Ramos (cell line): ENCODE data around the gene DVL3.

Experiments
- in situ Hi-C: fragments of 300-500 bp; cut with MboI; formaldehyde crosslinking; loops from one replicate; pipeline ENCODE4 v1.14.3; 2022; ENCODE audit warnings: low sequenced_read_pairs; ENCODE audit not compliant: unreplicated experiment

DVL3 gene

DNA sequence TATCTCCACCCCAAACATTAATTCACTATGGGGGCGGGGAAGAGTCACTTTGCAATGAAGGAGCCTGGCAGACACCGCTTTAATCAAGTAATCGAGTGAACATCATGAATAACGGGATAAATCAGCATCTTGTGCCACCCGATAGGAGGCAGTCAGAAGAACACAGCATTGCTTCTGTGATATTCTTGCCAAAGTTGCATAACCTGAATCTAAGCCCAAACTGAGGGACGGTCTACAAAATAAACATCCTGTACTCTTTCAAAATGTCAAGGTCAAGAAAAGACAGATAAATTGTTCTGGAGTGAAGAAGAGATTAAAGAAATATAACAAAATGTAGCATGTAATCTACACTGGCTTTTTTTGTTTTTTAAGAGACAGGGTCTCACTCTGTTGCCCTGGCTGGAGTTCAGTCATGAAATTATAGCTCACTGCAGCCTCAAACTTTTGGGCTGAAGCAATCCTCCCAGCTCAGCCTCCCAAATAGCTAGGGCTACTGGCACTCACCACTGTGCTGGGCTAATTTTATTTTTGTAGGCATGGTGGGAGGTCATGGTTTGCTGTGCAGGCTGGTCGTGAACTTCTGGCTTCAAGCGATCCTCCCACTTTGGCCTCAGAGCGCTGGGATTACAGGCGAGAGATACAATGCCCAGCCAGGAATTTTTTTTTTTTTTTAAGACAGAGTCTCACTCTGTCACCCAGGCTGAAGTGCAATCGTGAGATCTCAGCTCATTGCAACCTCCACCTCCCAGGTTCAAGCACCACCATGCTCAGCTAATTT lies 54.2 kb downstream of the DVL3 start:
- in situ Hi-C loops = no loop called here

DNA sequence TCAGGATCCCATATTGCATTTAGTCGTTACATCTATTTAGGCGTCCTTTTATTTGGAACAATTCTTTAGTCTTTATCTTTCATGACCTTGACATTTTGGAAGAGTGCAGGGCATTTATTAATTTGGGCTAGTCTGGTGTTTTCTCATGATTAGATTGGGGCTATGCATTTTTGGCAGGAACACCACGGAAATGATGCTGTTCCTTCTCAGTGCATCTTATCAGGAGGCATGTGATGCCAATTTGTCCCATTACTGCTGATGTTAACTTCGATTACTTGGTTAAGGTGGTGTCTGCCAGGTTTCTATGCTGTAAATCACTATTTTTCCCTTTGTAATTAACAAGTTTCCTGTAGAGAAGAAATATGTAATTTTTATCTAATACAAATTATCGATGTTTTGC lies 56.1 kb downstream of the DVL3 start:
- in situ Hi-C loops = no loop called here

DNA sequence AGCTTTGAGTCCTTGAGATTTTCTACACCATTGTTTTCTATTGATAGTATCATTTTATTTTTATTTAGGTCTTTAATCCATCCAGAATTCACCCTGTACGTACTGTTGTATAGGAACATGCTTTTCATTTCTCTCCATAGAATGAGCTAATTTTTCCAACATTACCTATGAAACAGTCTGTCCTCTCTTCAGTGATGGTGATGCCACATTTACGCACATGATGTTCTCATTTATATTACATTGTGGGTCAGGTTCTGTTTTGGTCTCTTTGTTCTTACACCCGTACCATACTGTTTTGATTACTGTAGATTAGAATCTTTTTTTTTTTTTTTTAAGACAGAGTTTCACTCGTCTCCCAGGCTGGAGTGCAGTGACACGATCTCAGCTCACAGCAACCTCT lies 56.5 kb downstream of the DVL3 start:
- in situ Hi-C loops = no loop called here

DNA sequence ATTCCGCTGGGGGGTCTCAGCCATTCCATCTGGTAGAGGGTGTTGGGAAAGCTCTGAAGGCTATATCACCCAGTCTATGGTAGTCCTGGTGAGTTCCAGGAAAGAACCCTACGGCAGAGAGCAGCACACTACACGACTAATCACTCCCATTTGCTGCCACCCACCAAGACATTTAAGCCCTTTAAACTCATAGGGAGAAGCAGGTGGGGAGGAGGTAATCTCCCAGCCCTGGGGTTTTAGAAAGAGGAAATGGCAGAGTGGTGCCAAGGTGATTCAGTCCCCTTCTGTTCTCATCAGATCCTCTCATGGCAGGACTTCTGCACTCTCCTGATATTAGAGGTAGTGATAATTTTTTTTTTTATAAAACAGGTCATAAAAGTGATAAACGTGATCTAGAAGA lies 63.6 kb downstream of the DVL3 start:
- in situ Hi-C loops = no loop called here

DNA sequence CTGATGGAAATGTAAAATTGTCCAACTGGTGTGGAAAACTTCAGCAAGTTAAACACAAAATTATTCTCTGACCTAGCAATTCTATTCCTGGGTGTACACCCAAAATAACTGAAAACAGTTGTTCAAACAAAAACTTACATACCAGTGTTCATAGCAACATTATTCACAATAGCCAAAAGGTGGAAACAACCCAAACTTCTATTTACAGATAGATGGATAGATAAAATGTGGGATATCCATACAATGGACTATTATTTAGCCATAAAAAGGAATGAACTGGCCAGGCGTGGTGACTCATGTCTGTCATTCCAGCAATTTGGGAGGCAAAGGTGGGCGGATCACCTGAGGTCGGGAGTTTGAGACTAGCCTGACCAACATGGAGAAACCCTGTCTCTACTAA lies 67.3 kb downstream of the DVL3 start:
- in situ Hi-C loops = no loop called here
